Neural progenitor cell (in vitro differentiated cells): ENCODE measurements around the gene ZBED5.

Experiments used
- CTCF ChIP-seq: fragments of 200-600 bp; sonication (generic); IDR thresholded peaks from 2 replicates; pipeline ENCODE4 v1.5.1; 2017; ENCODE audit warnings: antibody characterized with exemption, mild to moderate bottlenecking
- EZH2 ChIP-seq: fragments of 200-600 bp; sonication (generic); IDR thresholded peaks from 2 replicates; pipeline ENCODE4 v1.6.1; 2017; ENCODE audit warnings: antibody characterized with exemption, mild to moderate bottlenecking, moderate library complexity
- EZH2phosphoT487 ChIP-seq: fragments of 200-600 bp; sonication (generic); IDR thresholded peaks from 2 replicates; pipeline ENCODE4 v1.6.1; 2017; ENCODE audit warnings: antibody characterized with exemption

- TF ChIP-seq EZH2phosphoT487 (no peak), CTCF (no peak), EZH2 (no peak)
Measured at GRCh38 chr11:10858439-10859325, 829 bp upstream of the ZBED5 start.
